Measurements from ENCODE around the gene GATAD2B.

The GATAD2B gene

DNA sequence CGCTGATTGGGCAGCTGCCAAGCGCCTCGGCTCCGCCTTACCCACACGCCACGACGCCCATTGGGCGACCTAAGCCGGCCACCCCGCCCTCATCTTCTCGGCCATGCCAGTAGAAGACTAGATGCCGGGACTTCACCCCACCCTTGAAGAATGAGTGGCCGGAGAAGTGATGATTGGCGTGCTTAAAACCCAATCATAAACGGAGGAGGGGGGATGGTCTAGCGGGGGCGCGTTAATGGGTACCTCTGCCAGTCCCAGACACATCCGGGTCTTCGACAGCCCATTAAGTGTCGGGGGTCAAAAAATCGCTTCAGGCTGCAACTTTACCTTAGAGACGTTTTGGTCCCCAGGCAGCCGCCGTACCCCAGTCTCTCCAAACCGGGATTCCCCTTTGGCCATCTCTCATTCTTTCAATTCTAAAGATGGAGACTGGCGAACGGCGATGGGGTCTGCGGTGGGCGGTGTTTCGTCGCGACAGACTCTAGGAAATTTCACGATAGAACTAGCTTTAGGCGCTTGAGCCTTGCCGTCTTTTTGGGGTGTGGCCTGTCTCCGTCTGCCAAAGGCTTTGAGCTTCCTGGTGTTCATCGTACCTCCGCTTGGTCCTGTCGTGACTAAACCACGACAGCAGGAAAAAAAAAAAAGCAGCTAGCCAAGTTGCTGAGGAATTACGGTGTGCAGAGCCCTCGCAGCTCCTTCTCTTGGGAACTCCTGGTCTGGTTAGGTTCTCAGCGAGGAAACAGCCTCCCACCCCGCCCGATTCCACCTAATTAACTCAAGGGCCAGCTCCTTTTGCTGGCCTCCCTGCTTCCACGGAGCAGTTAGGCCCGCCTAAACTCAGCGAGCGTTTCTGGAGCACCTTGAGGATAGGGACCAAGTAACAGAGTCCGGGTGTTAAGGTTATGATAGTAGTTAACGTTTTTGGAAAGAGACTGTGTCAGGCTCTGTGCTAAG is at the start of gene GATAD2B:
Gene GATAD2B, minus strand, starts transcription at position 1 of the 954 bp plus-strand sequence. CDS start 94,625 bp downstream, outside the sequence.
- DNase-seq (ENCODE audit: low read depth), result peak; percentile 95

GRCh38 chr1:153970346-153970745 is 47.6 kb upstream of the GATAD2B start:
- no peak for DNase-seq (ENCODE audit: low read depth)

- no peak for DNase-seq (ENCODE audit: low read depth)
Measured at GRCh38 chr1:153968972-153969371, 46.2 kb upstream of the GATAD2B start.

GRCh38 chr1:153968408-153968807 is 45.6 kb upstream of the GATAD2B start:
- no peak for DNase-seq (ENCODE audit: low read depth)

DNA sequence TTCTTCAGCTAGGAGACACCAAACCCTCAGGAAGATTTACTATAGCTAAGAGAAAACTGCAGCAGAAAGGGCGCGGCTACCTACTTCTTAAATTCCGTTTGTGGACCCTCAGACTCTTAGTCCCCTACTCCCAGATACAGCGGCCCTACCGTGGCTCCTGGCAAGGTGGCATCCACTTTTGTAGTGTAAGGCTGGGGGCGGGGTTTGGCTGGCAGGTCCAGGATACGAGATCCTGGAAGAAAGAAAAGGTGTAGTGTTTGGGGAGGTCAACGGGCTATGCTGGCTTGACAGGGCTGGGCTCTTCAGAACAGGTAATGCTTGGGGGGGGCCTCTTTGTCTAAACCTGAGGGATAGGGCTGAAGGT is 45.2 kb upstream of the GATAD2B start:
- DNase-seq (ENCODE audit: low read depth), result no peak

- DNase-seq (ENCODE audit: low read depth), result peak; percentile 61
Measured at GRCh38 chr1:153967107-153967999, 44.6 kb upstream of the GATAD2B start, which contains the start of gene CREB3L4. Gene CREB3L4, plus strand, starts transcription at chr1:153967902. Its CDS starts 624 bp downstream, at chr1:153968526.

- no peak for DNase-seq (ENCODE audit: low read depth)
Measured at GRCh38 chr1:153963850-153964331, 41.1 kb upstream of the GATAD2B start.

DNA sequence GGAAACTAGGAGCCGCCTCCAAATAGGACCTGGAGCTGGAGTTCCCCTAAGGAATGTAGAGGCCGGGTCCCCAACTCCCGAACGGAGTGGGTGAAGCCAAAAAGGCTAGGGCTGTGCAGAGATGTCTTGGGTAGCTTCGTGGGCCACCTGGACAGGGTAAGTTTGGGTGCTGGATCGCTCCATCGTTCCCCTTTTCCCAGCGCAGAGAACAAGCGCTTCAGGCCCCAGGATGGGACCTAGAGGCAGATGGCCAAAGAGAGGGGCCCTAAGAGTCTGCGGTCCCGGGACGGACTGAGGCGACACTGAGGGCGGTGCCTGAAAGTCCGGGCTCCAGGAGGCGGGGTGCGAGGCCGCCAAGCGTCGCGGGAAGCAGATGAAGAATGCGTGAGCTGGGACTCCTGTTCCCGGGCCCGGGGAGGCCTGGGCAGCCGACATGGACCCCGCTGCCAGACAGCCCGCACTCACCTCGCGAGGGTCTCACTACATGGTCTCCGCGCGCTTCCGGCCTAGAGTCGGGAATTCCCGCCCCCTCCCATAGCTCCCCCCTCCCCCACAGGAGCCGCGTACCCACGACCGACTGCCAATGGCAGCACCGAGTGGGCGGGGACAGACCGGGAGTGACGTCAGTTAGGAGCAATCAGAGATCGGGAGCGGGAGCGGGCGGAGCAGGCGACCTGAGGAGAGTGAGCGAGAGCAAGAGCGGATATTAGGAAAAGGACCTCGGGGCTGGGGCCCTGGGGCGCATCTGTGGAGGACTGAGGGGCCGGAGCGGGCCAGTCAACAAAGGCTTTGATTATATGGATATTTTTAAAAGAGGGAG is 40.5 kb upstream of the GATAD2B start, which contains the start of gene SLC39A1:
Gene SLC39A1, minus strand, starts transcription at position 508 of the 820 bp plus-strand sequence. CDS start 822 bp downstream, outside the sequence.
- peak; percentile 94 for DNase-seq (ENCODE audit: low read depth)

DNA sequence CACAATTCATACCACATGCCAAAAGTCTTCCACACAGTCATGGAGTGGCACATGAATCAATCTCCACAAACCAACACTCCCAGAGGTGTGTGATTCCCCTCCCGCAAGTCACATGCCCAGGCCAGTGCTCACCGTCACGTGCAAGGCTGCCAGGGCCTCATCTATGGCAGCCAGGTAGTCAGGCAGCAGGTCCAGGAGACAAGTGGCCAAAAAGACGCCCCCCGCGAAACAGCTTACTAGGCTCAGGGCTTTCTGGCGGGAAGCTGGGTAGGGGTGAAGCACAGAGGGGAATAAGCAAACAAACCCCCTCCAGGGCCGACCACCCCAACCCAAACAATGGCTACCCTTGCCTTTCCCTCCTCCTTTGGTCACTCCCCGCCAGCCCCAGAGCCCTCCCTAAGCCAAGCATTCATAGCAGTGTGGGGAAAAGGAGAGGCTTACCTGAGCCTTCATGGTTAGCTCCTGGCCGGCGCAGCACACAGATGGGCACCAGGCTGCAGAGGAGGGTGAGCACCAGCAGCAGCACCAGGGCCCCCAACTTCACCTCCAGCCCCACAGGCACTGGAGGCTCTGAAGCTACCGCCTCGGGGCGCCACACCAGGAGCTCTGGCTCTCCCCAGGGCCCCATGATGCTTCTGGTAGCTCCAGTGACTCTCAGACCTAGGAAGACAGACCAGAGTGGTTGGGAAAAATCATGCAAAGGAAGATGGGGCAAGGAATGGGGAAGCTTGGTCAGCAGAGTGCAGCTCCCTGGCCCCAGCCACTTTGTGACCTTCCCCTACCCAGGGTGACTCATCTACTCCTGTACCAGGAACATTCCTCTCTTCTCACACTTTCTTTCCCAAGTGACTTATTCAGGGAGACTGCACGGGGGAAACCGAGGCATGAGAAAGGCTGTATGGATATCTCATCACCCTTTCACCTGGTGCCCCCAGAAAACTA is 39.6 kb upstream of the GATAD2B start:
- no peak for DNase-seq (ENCODE audit: low read depth)

DNA sequence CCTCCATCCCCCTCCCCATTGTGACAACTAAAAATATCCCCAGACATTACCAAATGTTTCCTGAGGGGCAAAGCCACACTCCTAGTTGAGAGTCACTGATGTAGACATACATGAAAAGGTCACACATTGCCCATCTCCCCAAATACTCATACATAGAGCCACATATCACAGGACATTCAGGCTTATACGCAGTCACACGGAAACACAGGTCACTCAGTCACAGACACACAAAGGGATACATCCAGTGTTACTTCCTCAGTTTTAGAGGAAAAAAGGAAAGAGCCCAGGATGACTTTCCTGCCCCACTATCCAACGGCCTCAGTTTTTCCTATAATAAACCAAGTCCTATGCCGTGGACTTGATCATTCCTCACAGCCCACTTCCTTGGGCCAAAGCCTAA is 38.6 kb upstream of the GATAD2B start:
- DNase-seq (ENCODE audit: low read depth), result no peak

DNA sequence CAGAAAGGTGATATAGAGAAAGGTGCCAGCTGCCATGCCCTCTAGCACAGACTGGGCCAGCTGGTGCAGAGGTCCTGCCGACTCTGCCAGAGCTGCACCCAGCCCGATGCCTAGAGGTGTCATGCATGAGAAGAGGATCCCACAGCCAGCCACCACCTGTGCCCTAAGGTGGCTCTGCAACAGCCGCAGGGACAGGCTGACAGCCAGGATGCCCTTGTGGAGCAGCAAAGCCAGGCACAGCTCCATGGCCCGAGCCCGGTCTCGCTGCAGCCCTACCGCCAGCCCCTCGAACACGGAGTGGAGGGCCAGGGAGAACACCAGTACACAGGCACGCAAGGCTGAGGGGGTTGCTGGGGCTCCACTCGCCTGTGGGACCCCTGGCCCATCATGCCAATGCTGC is 37.4 kb upstream of the GATAD2B start:
- no peak for DNase-seq (ENCODE audit: low read depth)

GRCh38 chr1:153959454-153959853 is 36.7 kb upstream of the GATAD2B start:
- no peak for DNase-seq (ENCODE audit: low read depth)

DNA sequence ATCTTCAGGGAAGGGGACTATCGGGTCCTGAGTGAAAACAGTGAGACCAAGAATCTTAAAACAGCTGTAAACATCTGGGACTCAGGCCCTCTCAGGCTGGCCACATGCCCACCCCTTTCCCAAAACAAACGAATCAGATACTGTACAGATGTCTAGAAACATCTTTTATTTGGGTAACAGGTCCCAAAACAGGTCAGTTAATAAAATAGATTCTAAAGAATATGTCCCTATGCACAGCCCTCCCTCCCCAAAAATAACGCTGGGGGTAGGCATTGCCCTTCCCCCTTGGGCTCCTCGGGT is 36.1 kb upstream of the GATAD2B start:
- no peak for DNase-seq (ENCODE audit: low read depth)

- DNase-seq (ENCODE audit: low read depth), result peak; percentile 94
Measured at GRCh38 chr1:153958111-153958960, 35.6 kb upstream of the GATAD2B start, which contains the start of gene CRTC2. Gene CRTC2, minus strand, starts transcription at chr1:153958612. Its CDS starts 115 bp downstream, at chr1:153958497.

DNA sequence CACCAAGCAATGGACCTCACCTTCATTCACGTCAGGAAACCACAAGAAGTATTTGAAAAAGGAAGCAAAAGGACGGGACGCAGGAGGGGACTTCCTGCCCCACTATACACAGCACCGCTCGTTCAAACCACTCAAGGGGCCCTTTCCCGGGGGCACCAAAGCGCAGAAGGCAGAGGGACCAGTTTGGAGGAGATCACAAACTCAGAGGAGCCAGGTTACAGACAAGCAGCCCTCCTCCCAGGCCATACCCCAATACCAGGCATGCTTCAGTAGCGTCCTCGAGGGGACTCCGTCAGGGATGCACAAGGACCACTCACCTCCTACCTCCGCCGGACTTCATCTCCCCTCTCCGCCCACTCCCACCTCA is 35.0 kb upstream of the GATAD2B start:
- DNase-seq (ENCODE audit: low read depth), result no peak

- no peak for DNase-seq (ENCODE audit: low read depth)
Measured at GRCh38 chr1:153956997-153957715, 34.4 kb upstream of the GATAD2B start.

DNA sequence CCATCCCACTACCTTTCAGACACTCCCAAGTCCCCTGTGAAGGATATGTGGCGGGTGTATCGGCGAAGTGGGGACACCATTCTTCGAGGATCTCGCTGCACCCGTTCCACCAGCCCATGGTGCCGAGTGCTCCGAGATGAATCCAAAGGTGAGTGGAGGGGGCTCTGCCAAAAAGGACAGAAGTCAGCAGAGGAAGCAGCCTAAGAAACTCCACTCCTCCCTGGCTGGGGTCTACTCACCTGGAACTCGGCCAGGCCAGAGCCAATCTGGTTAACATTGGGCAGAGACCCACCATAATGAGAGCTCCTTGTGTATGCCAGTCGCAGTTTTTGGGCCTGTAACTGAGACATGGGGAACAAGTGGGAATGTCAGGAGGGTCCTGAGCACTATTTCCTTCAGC is 32.1 kb upstream of the GATAD2B start:
- DNase-seq (ENCODE audit: low read depth), result no peak

- no peak for DNase-seq (ENCODE audit: low read depth)
Measured at GRCh38 chr1:153953859-153954365, 31.1 kb upstream of the GATAD2B start.

DNA sequence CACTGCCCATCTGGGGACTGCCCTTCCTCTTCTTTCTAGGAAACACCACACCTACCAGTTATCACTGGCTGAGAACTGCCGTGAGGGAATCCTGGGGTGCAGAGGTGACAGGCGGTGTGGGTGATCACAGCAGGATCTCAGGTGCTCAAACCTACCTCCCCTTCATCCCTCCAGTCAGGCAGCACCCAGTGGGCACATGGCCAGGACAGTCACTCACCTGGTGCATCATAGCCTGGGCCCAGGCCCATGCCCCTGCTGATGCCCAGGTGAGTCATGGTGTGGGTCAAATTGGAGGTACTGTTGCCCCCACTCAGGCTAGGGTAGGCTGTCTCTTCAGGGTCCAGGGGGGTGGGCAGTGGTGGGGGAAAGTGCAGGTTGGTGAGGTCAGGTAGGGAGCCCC is 29.0 kb upstream of the GATAD2B start:
- DNase-seq (ENCODE audit: low read depth), result no peak

Measured in stimulated activated CD8-positive, alpha-beta memory T cell treated with anti-CD3 and anti-CD28 coated beads, Interleukin-7, amount 100 ng/mL, for 24 hours (primary cell).